ENCODE results near the gene OTOG.

DNA sequence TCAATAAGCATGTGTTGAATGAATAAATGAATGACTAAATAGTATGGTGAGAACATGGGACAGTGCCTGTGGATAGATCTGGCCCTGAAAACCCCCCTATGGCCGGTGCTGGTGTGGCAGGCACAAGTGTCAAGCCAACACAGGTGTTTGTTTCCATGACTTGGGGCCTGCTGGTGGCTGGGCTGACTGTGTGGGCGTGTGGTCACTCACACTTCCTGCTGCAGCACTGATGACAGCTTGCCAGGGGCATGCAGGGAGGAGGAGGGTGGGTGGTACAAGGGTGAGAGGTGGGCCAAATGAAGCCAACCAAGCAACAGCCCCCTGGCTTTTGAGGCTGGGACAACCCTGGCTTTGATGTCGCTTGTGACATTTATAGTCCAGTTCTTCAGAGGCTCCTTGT lies 40.1 kb upstream of the OTOG start:
- TF ChIP-seq, protein P1, sequence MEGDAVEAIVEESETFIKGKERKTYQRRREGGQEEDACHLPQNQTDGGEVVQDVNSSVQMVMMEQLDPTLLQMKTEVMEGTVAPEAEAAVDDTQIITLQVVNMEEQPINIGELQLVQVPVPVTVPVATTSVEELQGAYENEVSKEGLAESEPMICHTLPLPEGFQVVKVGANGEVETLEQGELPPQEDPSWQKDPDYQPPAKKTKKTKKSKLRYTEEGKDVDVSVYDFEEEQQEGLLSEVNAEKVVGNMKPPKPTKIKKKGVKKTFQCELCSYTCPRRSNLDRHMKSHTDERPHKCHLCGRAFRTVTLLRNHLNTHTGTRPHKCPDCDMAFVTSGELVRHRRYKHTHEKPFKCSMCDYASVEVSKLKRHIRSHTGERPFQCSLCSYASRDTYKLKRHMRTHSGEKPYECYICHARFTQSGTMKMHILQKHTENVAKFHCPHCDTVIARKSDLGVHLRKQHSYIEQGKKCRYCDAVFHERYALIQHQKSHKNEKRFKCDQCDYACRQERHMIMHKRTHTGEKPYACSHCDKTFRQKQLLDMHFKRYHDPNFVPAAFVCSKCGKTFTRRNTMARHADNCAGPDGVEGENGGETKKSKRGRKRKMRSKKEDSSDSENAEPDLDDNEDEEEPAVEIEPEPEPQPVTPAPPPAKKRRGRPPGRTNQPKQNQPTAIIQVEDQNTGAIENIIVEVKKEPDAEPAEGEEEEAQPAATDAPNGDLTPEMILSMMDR (IDR thresholded peaks at IDR 0.05) = no peak
- no peak for TF ChIP-seq ZFX (IDR thresholded peaks at IDR 0.05; ENCODE audit: borderline replicate concordance)

All from 22Rv1 (cell line).